OCI-LY7 (cell line): ENCODE measurements around the gene NOTCH3. TPM values are rescaled to one million over a fixed set of nuclear protein-coding genes. Genes with fewer than 3 reads are reported as not detected.

Source experiments
- BruUV-seq: library from RNA; stranded (reverse); fragments of 400-500 nt; replicated peaks from 2 replicates; lab custom pipeline; 2021; lab: Mats Ljungman, UMichigan
- CTCF ChIA-PET: fragments of 300-600 bp; sonication (Branson Sonifier 250); formaldehyde crosslinking; loops from one replicate; lab custom pipeline; 2022; ENCODE audit warnings: antibody characterized with exemption; ENCODE audit not compliant: unreplicated experiment; lab: Charles Lee
- POLR2A ChIA-PET: fragments of 300-600 bp; sonication (Branson Sonifier 250); formaldehyde crosslinking; loops from one replicate; lab custom pipeline; 2022; ENCODE audit warnings: antibody characterized with exemption; lab: Charles Lee
- DNase-seq: peaks from one replicate; pipeline ENCODE4 v3.0.0-alpha.2; 2015; ENCODE audit warnings: low spot score
- H2AFZ ChIP-seq: fragments of 200-600 bp; sonication (generic), shearing (Covaris generic); 2 replicates; pipeline ENCODE4 v1.6.1; 2014; ENCODE audit warnings: mild to moderate bottlenecking, antibody characterized with exemption, low read length, moderate library complexity
- H3K27ac ChIP-seq: fragments of 200-600 bp; sonication (generic); 2 replicates; pipeline ENCODE4 v1.5.1; 2014; ENCODE audit warnings: mixed run types, low read depth, mild to moderate bottlenecking, moderate library complexity, low read length, inconsistent platforms; ENCODE audit not compliant: poor library complexity, severe bottlenecking
- H3K36me3 ChIP-seq: fragments of 200-600 bp; sonication (generic); 2 replicates; pipeline ENCODE4 v1.6.1; 2014; ENCODE audit warnings: mild to moderate bottlenecking, antibody characterized with exemption, low read length, moderate library complexity, mixed read lengths; ENCODE audit not compliant: insufficient read depth
- H3K4me1 ChIP-seq: fragments of 200-600 bp; sonication (generic); 2 replicates; pipeline ENCODE4 v1.5.1; 2014; ENCODE audit warnings: mild to moderate bottlenecking, low read length; ENCODE audit not compliant: insufficient read depth, poor library complexity, severe bottlenecking
- H3K4me2 ChIP-seq: fragments of 200-600 bp; sonication (generic); 2 replicates; pipeline ENCODE4 v1.6.1; 2014; ENCODE audit warnings: mild to moderate bottlenecking, low read length
- H3K4me3 ChIP-seq: fragments of 200-600 bp; sonication (generic); 2 replicates; pipeline ENCODE4 v1.5.1; 2014; ENCODE audit warnings: mild to moderate bottlenecking, low read depth, low read length; ENCODE audit not compliant: poor library complexity, severe bottlenecking
- H3K79me2 ChIP-seq: fragments of 200-600 bp; sonication (generic); 2 replicates; pipeline ENCODE4 v1.6.1; 2016; ENCODE audit warnings: low read depth, mild to moderate bottlenecking, low read length, moderate library complexity, mixed read lengths; ENCODE audit not compliant: insufficient read depth
- H3K9me2 ChIP-seq: fragments of 200-600 bp; sonication (generic); 2 replicates; pipeline ENCODE4 v1.6.1; 2016; ENCODE audit warnings: mild to moderate bottlenecking, low read length, mixed read lengths; ENCODE audit not compliant: insufficient read depth
- H3K9me3 ChIP-seq: fragments of 200-600 bp; sonication (generic); 2 replicates; pipeline ENCODE4 v1.6.1; 2014; ENCODE audit warnings: mild to moderate bottlenecking, mixed run types, low read length, mixed read lengths
- H4K20me1 ChIP-seq: fragments of 200-600 bp; sonication (generic); 2 replicates; pipeline ENCODE4 v1.6.1; 2014; ENCODE audit warnings: mild to moderate bottlenecking, antibody characterized with exemption, low read length, moderate library complexity, mixed read lengths; ENCODE audit not compliant: insufficient read depth
- CTCF ChIP-seq: fragments of 200-600 bp; sonication (generic); conservative IDR thresholded peaks from 2 replicates; pipeline ENCODE4 v1.5.1; 2014; ENCODE audit warnings: mild to moderate bottlenecking, antibody characterized with exemption, low read length, moderate library complexity, mixed read lengths
- EZH2phosphoT487 ChIP-seq: fragments of 200-600 bp; sonication (generic); IDR thresholded peaks from 2 replicates; pipeline ENCODE4 v1.6.1; 2018; ENCODE audit warnings: low read depth, borderline replicate concordance, mild to moderate bottlenecking, mixed run types, antibody characterized with exemption, low read length, moderate library complexity, mixed read lengths
- intact Hi-C: fragments of 100-400 bp; cut with micrococcal nuclease; formaldehyde crosslinking; loops from one replicate; pipeline ENCODE4 v1.10.0; 2022; ENCODE audit not compliant: unreplicated experiment
- total RNA-seq, 2 experiments: library from RNA; depleted of rRNA in 1 of 2; stranded (reverse); fragments of >200 nt in 1 of 2; shearing (Covaris generic) in 1 of 2; gene quantifications; 2 replicates each; pipeline ENCODE4 v1.2.3, GENCODE V29; 2014 to 2022

The NOTCH3 gene
- total RNA-seq, 2 experiments from 2014 or later = 0.25 TPM; not detected in 1

GRCh38 chr19:15124572-15125231 is 76.1 kb downstream of the NOTCH3 start:
- intact Hi-C loops = no loop called here
- CTCF ChIA-PET = no interaction called here
- peak overlapping the region; percentile 87 for H3K4me2 ChIP-seq
- H2AFZ ChIP-seq = peak overlapping the region; percentile 88
- H3K36me3 ChIP-seq = peaks cover 31% of the 10 kb centered on the region
- no peaks in the 10 kb centered on the region for H3K9me3 ChIP-seq
- H3K4me3 ChIP-seq = peak overlapping the region; percentile 86
- peaks cover 15% of the 10 kb centered on the region for H3K4me1 ChIP-seq
- no TSS peak for BruUV-seq
- H3K27ac ChIP-seq = peak overlapping the region; percentile 64
- no peaks in the 10 kb centered on the region for H3K9me2 ChIP-seq
- no peak for TF ChIP-seq CTCF
- no peak for TF ChIP-seq EZH2phosphoT487
- POLR2A ChIA-PET = interaction anchor here (0.6 to 1.5 kb wide), 2 partner anchors 9 to 16 kb away, joined by 3 to 4 read pairs; no protein-coding TSS in a partner anchor
- peak; percentile 26 for DNase-seq
- peaks cover 11% of the 10 kb centered on the region; the same call in 1 of the 2 replicates for H3K79me2 ChIP-seq
- H4K20me1 ChIP-seq = no peaks in the 10 kb centered on the region

- TF ChIP-seq CTCF (no peak), EZH2phosphoT487 (no peak)
- no peak overlapping the region for H3K27ac ChIP-seq
- BruUV-seq = TSS peak; percentile 46
- intact Hi-C loops = no loop called here
- peaks cover 15% of the 10 kb centered on the region for H3K4me1 ChIP-seq
- H2AFZ ChIP-seq = no peak overlapping the region
- H4K20me1 ChIP-seq = no peaks in the 10 kb centered on the region
- peaks cover 11% of the 10 kb centered on the region; the same call in 1 of the 2 replicates for H3K79me2 ChIP-seq
- no peaks in the 10 kb centered on the region for H3K9me2 ChIP-seq
- peak overlapping the region; percentile 87 for H3K4me2 ChIP-seq
- H3K4me3 ChIP-seq = peak overlapping the region; percentile 86
- CTCF ChIA-PET = no interaction called here
- POLR2A ChIA-PET = interaction anchor here (0.6 to 1.5 kb wide), 2 partner anchors 10 to 15 kb away, joined by 3 to 4 read pairs; no protein-coding TSS in a partner anchor
- no peaks in the 10 kb centered on the region for H3K9me3 ChIP-seq
- DNase-seq = no peak
- H3K36me3 ChIP-seq = peaks cover 39% of the 10 kb centered on the region
These were observed 76.9 kb downstream of the NOTCH3 start for GRCh38 chr19:15123900-15124299.
